Esophagus muscularis mucosa (tissue), 4 donors: Measurements from ENCODE around the gene B4GALT6.

Source experiments
- EP300 ChIP-seq: sonication (generic); formaldehyde crosslinking; IDR thresholded peaks from one replicate; pipeline ENCODE4 v1.6.1; 2017; ENCODE audit warnings: antibody characterized with exemption
- POLR2A ChIP-seq: fragments of 450-650 bp; IDR thresholded peaks from one replicate; pipeline ENCODE4 v1.6.1; 2017; ENCODE audit warnings: antibody characterized with exemption, moderate library complexity, mild to moderate bottlenecking, low read depth
- POLR2AphosphoS5 ChIP-seq, 2 donors: sonication (generic); formaldehyde crosslinking; IDR thresholded peaks; one replicate each; pipeline ENCODE4 v1.6.1; 2017; ENCODE audit warnings: antibody characterized with exemption in 2 of 2
- TF ChIP-seq, protein P1 (sequence below), 3 experiments: fragments of 200-600 bp in 2 of 3; fragments of 450-650 bp in 1 of 3; sonication (generic) in 2 of 3; IDR thresholded peaks; one replicate each; pipeline ENCODE4 v1.5.1; 2017 to 2019; ENCODE audit warnings: antibody characterized with exemption in 3 of 3, mild to moderate bottlenecking in 2 of 3, moderate library complexity in 1 of 3

DNA sequence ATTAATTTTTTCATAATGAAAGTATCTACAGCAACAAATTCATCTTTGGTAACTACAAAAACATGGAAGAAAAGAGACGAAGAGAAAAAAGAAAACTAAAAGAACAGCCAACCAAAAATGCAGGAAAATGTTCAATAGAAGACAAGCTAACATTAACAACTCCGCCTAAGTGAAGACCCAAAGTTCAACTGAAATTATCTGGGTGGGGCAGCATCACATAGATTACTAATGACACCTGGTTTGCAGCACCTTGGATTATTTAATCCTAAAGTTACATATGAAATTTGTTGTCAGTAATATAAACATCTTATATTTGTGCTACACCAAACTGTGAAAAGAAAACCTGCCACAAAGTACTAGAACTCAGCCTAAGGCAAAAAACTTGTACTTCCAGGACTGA, 14.8 kb downstream of the B4GALT6 start:
- TF ChIP-seq, protein P1, sequence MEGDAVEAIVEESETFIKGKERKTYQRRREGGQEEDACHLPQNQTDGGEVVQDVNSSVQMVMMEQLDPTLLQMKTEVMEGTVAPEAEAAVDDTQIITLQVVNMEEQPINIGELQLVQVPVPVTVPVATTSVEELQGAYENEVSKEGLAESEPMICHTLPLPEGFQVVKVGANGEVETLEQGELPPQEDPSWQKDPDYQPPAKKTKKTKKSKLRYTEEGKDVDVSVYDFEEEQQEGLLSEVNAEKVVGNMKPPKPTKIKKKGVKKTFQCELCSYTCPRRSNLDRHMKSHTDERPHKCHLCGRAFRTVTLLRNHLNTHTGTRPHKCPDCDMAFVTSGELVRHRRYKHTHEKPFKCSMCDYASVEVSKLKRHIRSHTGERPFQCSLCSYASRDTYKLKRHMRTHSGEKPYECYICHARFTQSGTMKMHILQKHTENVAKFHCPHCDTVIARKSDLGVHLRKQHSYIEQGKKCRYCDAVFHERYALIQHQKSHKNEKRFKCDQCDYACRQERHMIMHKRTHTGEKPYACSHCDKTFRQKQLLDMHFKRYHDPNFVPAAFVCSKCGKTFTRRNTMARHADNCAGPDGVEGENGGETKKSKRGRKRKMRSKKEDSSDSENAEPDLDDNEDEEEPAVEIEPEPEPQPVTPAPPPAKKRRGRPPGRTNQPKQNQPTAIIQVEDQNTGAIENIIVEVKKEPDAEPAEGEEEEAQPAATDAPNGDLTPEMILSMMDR (IDR thresholded peaks at IDR 0.05), result no peak
- TF ChIP-seq EP300, result no peak
- no peak for TF ChIP-seq POLR2AphosphoS5 (IDR thresholded peaks at IDR 0.05)
- no peak for TF ChIP-seq POLR2A
